Calu3 (cell line): ENCODE data around the gene LRPAP1. TPM values are rescaled to one million over a fixed set of nuclear protein-coding genes. Genes with fewer than 3 reads are reported as not detected.

Experiments
- BruUV-seq: library from RNA; stranded (reverse); fragments of 400-500 nt; replicated peaks from 2 replicates; lab custom pipeline; 2021; lab: Mats Ljungman, UMichigan
- CTCF ChIA-PET: fragments of 300-600 bp; sonication (Branson Sonifier 250); formaldehyde crosslinking; loops from one replicate; lab custom pipeline; 2022; ENCODE audit warnings: antibody characterized with exemption; lab: Charles Lee
- DNase-seq: peaks from one replicate; pipeline ENCODE4 v3.0.0; 2022
- H3K27ac Mint-ChIP-seq: one replicate; pipeline ENCODE4 v1.8.0; 2022; ENCODE audit warnings: mixed read lengths; ENCODE audit not compliant: unreplicated experiment
- H3K27me3 Mint-ChIP-seq: one replicate; pipeline ENCODE4 v1.8.0; 2022; ENCODE audit warnings: mixed read lengths; ENCODE audit not compliant: unreplicated experiment
- H3K36me3 Mint-ChIP-seq: one replicate; pipeline ENCODE4 v1.8.0; 2022; ENCODE audit warnings: mild to moderate bottlenecking, moderate library complexity, mixed read lengths; ENCODE audit not compliant: insufficient read depth, unreplicated experiment
- H3K4me1 Mint-ChIP-seq: one replicate; pipeline ENCODE4 v1.8.0; 2022; ENCODE audit warnings: mild to moderate bottlenecking, low read depth, mixed read lengths; ENCODE audit not compliant: unreplicated experiment
- H3K4me3 Mint-ChIP-seq: one replicate; pipeline ENCODE4 v1.8.0; 2022; ENCODE audit warnings: mild to moderate bottlenecking, low read depth, moderate library complexity, mixed read lengths; ENCODE audit not compliant: unreplicated experiment
- H3K9me3 Mint-ChIP-seq: one replicate; pipeline ENCODE4 v1.8.0; 2022; ENCODE audit warnings: low read depth, mixed read lengths; ENCODE audit not compliant: unreplicated experiment
- intact Hi-C: fragments of 100-400 bp; cut with micrococcal nuclease; formaldehyde crosslinking; loops from one replicate; pipeline ENCODE4 v1.10.0; 2022; ENCODE audit not compliant: unreplicated experiment
- total RNA-seq: library from RNA; stranded (reverse); gene quantifications from 2 replicates; pipeline ENCODE4 v1.2.3, GENCODE V29; 2022
- TF ChIP-seq, protein P1 (sequence below): fragments of 200-600 bp; IDR thresholded peaks from one replicate; pipeline ENCODE4 v1.8.0; 2022; ENCODE audit warnings: antibody characterized with exemption; ENCODE audit not compliant: unreplicated experiment

The LRPAP1 gene
- total RNA-seq, 1 experiment from 2014 or later: 88.5 TPM

DNA sequence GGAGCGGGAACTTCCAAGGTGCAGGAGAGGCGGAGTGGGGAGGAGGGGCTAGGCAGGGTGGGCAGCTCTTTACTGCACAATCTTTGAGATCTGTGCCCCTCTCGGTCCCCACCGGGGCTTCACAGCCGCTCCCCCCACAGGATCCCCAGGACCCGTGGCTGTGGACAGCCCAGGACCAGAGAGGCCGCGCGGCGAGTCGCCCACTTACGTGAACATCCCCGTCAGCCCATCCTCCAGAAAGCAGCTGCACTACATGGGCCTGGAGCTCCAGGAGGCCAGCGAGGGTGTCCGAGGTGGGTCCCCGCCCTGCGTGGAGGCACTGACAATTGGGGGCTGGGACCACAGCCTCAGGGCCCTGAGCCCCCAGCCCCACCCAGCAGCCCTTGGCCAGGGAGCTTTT lies 32.1 kb downstream of the LRPAP1 start:
- Mint-ChIP-seq H3K27me3 (no peaks in the 10 kb centered on the region), H3K4me1 (no peaks in the 10 kb centered on the region), H3K27ac (no peak overlapping the region), H3K9me3 (no peaks in the 10 kb centered on the region), H3K4me3 (no peak overlapping the region), H3K36me3 (peaks cover 3% of the 10 kb centered on the region)
- BruUV-seq: no TSS peak
- DNase-seq: no peak
- intact Hi-C loops: no loop called here
- TF ChIP-seq, protein P1, sequence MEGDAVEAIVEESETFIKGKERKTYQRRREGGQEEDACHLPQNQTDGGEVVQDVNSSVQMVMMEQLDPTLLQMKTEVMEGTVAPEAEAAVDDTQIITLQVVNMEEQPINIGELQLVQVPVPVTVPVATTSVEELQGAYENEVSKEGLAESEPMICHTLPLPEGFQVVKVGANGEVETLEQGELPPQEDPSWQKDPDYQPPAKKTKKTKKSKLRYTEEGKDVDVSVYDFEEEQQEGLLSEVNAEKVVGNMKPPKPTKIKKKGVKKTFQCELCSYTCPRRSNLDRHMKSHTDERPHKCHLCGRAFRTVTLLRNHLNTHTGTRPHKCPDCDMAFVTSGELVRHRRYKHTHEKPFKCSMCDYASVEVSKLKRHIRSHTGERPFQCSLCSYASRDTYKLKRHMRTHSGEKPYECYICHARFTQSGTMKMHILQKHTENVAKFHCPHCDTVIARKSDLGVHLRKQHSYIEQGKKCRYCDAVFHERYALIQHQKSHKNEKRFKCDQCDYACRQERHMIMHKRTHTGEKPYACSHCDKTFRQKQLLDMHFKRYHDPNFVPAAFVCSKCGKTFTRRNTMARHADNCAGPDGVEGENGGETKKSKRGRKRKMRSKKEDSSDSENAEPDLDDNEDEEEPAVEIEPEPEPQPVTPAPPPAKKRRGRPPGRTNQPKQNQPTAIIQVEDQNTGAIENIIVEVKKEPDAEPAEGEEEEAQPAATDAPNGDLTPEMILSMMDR: no peak
- CTCF ChIA-PET: no interaction called here

DNA sequence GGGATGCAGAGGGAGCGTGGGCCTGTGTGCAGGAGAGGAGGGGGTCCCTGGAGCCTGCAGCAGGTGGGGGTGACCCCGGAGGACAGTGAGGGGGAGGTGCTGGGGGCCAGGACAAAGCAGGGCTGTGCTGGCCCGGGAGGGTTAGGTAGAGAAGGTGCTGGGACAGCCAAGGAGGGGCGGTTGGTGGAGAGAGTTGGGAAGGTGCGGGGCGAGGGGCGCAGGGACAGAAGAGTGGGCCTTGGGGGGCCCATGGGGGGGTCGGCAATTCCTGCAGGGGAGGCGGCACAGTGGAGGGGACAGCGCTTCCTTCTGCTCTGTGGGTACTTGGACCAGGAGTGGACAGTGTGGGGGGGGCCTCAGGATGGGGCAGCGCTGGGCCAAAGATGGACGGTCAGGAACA lies 32.5 kb downstream of the LRPAP1 start:
- Mint-ChIP-seq H3K27ac (no peak overlapping the region), H3K36me3 (peaks cover 5% of the 10 kb centered on the region), H3K4me1 (no peaks in the 10 kb centered on the region), H3K4me3 (no peak overlapping the region), H3K27me3 (no peaks in the 10 kb centered on the region), H3K9me3 (no peaks in the 10 kb centered on the region)
- no peak for DNase-seq
- intact Hi-C loops: no loop called here
- TF ChIP-seq, protein P1: no peak
- BruUV-seq: no TSS peak
- CTCF ChIA-PET: no interaction called here

DNA sequence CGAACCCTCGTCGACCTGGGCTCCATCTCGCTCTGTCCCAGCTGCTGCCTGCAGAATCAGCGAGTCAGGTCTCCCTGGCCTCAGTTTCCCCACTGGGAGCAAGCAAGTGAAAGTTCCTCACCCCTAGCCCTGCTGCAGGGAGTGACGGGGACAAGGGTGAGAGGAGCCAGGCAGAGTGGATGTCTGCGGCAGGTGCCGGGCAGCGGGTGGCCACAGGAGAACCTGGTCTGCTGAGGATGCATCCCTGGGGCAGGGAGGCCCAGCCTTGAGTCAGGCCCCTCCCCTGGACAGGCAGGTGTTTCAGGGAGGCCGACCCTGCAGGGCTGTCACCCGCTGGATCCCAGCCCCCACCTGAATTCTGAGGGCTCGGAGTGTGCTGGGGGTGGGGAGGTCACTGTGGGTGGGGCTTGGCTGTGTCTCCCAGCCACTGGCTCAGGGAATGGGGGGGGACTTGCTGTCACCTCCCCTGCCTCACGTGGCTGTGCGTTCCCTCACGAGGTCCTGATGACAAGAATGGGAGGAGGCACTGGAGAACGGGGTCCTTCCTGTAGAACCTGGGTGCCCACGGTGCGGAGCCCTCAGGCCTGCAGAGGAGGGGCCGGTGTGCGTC lies 33.2 kb downstream of the LRPAP1 start:
- H3K4me1 Mint-ChIP-seq: no peaks in the 10 kb centered on the region
- BruUV-seq: no TSS peak
- no peaks in the 10 kb centered on the region for H3K27me3 Mint-ChIP-seq
- no peak overlapping the region for H3K27ac Mint-ChIP-seq
- no peak for DNase-seq
- CTCF ChIA-PET: no interaction called here
- intact Hi-C loops: no loop called here
- H3K9me3 Mint-ChIP-seq: no peaks in the 10 kb centered on the region
- no peak overlapping the region for H3K4me3 Mint-ChIP-seq
- peaks cover 5% of the 10 kb centered on the region for H3K36me3 Mint-ChIP-seq
- TF ChIP-seq, protein P1: no peak

DNA sequence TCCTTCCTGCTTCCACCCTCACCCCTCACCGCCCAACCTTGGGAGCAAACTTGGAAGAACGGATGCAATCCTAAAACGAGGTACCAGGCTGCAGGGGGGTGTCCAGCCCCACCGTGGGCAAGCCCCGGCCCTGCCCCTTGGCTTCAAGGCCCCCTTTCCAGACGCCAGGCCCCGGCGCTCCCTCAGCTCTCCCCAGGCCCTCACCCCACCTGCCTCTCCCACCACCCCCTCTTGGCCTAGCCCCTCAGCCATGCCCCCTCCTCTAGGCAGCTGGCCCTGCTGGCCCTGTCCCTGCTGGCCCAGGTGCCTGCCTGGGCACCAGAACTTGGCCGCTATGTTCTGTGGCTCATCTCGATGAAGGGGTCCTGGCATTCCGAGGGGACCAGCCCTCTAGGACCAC lies 33.8 kb downstream of the LRPAP1 start:
- Mint-ChIP-seq H3K4me3 (no peak overlapping the region), H3K9me3 (no peaks in the 10 kb centered on the region), H3K27me3 (no peaks in the 10 kb centered on the region), H3K27ac (no peak overlapping the region), H3K36me3 (peaks cover 11% of the 10 kb centered on the region), H3K4me1 (no peaks in the 10 kb centered on the region)
- no peak for DNase-seq
- CTCF ChIA-PET: no interaction called here
- intact Hi-C loops: no loop called here
- TF ChIP-seq, protein P1: no peak
- BruUV-seq: no TSS peak
